Activated CD8-positive, alpha-beta T cell treated with anti-CD3 and anti-CD28 coated beads for 36 hours (primary cell): ENCODE results near the gene TTYH2. TPM values are rescaled to one million over a fixed set of nuclear protein-coding genes. Genes with fewer than 3 reads are reported as not detected.
A peak's percentile ranks its signal among the peaks of the same experiment; 100 is the strongest.
"Not testable (repeated sequence)": the region's sequence is repeated elsewhere in the genome, so short reads cannot be mapped to it uniquely, and the experiment has no call there.

Experiments used
- ATAC-seq: fragments of 200-7000 bp; cut with Tn5 transposase; one replicate; pipeline ENCODE4 v1.10.0; 2021; ENCODE audit warnings: mild to moderate bottlenecking, moderate library complexity
- CTCF ChIA-PET: fragments of 350-600 bp; sonication (Branson Sonifier 250); formaldehyde crosslinking; loops from one replicate; lab custom pipeline; 2021; ENCODE audit warnings: antibody characterized with exemption; lab: Charles Lee
- POLR2A ChIA-PET: fragments of 350-600 bp; sonication (Branson Sonifier 250); formaldehyde crosslinking; loops from one replicate; lab custom pipeline; 2021; ENCODE audit warnings: antibody characterized with exemption; lab: Charles Lee
- DNase-seq: peaks from one replicate; pipeline ENCODE4 v3.0.0-alpha.2; 2020
- H3K27ac Mint-ChIP-seq: one replicate; pipeline ENCODE4 v1.8.0; 2021; ENCODE audit warnings: mild to moderate bottlenecking, mixed read lengths
- H3K27me3 Mint-ChIP-seq: one replicate; pipeline ENCODE4 v1.8.0; 2021; ENCODE audit warnings: mixed read lengths
- H3K36me3 Mint-ChIP-seq: one replicate; pipeline ENCODE4 v1.8.0; 2021; ENCODE audit warnings: low read depth, mixed read lengths
- H3K4me1 Mint-ChIP-seq: one replicate; pipeline ENCODE4 v1.8.0; 2021; ENCODE audit warnings: low read depth, mixed read lengths
- H3K4me3 Mint-ChIP-seq: one replicate; pipeline ENCODE4 v1.8.0; 2021; ENCODE audit warnings: mild to moderate bottlenecking, moderate library complexity, mixed read lengths
- H3K9me3 Mint-ChIP-seq: one replicate; pipeline ENCODE4 v1.8.0; 2021; ENCODE audit warnings: mixed read lengths
- CTCF ChIP-seq: fragments of 200-600 bp; IDR thresholded peaks from one replicate; pipeline ENCODE4 v1.8.0; 2022; ENCODE audit warnings: antibody characterized with exemption, mild to moderate bottlenecking
- intact Hi-C: fragments of 100-400 bp; cut with micrococcal nuclease; formaldehyde crosslinking; loops from one replicate; pipeline ENCODE4 v1.10.0; 2022
- total RNA-seq, 2 experiments: library from RNA; stranded (reverse); gene quantifications; one replicate each; pipeline ENCODE4 v1.2.3, GENCODE V29; 2021

The TTYH2 gene
- total RNA-seq, 2 experiments from 2014 or later = 3.4 to 4.9 TPM

- peaks cover 4% of the 10 kb centered on the region for H3K27me3 Mint-ChIP-seq
- peaks cover 27% of the 10 kb centered on the region for H3K4me1 Mint-ChIP-seq
- no peak overlapping the region for H3K4me3 Mint-ChIP-seq
- no peaks in the 10 kb centered on the region for H3K36me3 Mint-ChIP-seq
- H3K27ac Mint-ChIP-seq = no peak overlapping the region
- DNase-seq (no peak), ATAC-seq (no peak)
- CTCF ChIA-PET = interaction anchor here (1.5 kb wide), 1 partner anchor 10 kb away, joined by 3 read pairs; no protein-coding TSS in a partner anchor
- intact Hi-C loops = no loop called here
- POLR2A ChIA-PET = interaction anchor here (1.1 kb wide), 1 partner anchor 72 kb away, joined by 3 read pairs; no protein-coding TSS in a partner anchor
- H3K9me3 Mint-ChIP-seq = no peaks in the 10 kb centered on the region
- TF ChIP-seq CTCF = no peak
These were observed 63.2 kb downstream of the TTYH2 start for GRCh38 chr17:74276541-74277009.

GRCh38 chr17:74277935-74278334 is 64.6 kb downstream of the TTYH2 start:
- Mint-ChIP-seq H3K36me3 (no peaks in the 10 kb centered on the region), H3K27me3 (peaks cover 4% of the 10 kb centered on the region), H3K27ac (no peak overlapping the region), H3K9me3 (no peaks in the 10 kb centered on the region), H3K4me3 (no peak overlapping the region), H3K4me1 (peaks cover 36% of the 10 kb centered on the region)
- DNase-seq (no peak), ATAC-seq (no peak)
- no peak for TF ChIP-seq CTCF
- intact Hi-C loops = no loop called here
- CTCF ChIA-PET = no interaction called here
- POLR2A ChIA-PET = interaction anchor here (1.1 kb wide), 1 partner anchor 23 kb away, joined by 3 read pairs; no protein-coding TSS in a partner anchor

- POLR2A ChIA-PET = interaction anchor here (0.6 kb wide), 1 partner anchor 138 kb away, joined by 3 read pairs; no protein-coding TSS in a partner anchor
- not testable (repeated sequence) for H3K4me3 Mint-ChIP-seq, H3K9me3 Mint-ChIP-seq, ATAC-seq, DNase-seq, H3K36me3 Mint-ChIP-seq, H3K27me3 Mint-ChIP-seq
- Mint-ChIP-seq H3K27ac (peak overlapping the region; percentile 85), H3K4me1 (peaks cover 32% of the 10 kb centered on the region)
- CTCF ChIA-PET = interaction anchor here (0.7 kb wide), 1 partner anchor 21 kb away, joined by 3 read pairs; no protein-coding TSS in a partner anchor
- intact Hi-C loops = loop anchor here (5.0 kb wide), 1 partner anchor 67 kb away; the partner anchor contains the start of gene TTYH2
These were observed 66.2 kb downstream of the TTYH2 start for GRCh38 chr17:74279617-74280016.

- no peaks in the 10 kb centered on the region for H3K27me3 Mint-ChIP-seq
- peak overlapping the region; percentile 85 for H3K27ac Mint-ChIP-seq
- peak; percentile 71 for ATAC-seq
- no peak for TF ChIP-seq CTCF
- intact Hi-C loops = loop anchor here (5.0 kb wide), 1 partner anchor 68 kb away; the partner anchor contains the start of gene TTYH2
- CTCF ChIA-PET = no interaction called here
- DNase-seq = peak; percentile 82
- peaks cover 34% of the 10 kb centered on the region for H3K4me1 Mint-ChIP-seq
- H3K36me3 Mint-ChIP-seq = no peaks in the 10 kb centered on the region
- H3K9me3 Mint-ChIP-seq = no peaks in the 10 kb centered on the region
- POLR2A ChIA-PET = interaction anchor here (0.6 kb wide), 1 partner anchor 139 kb away, joined by 3 read pairs; no protein-coding TSS in a partner anchor
- no peak overlapping the region for H3K4me3 Mint-ChIP-seq
These were observed 66.7 kb downstream of the TTYH2 start for GRCh38 chr17:74280093-74280513.

GRCh38 chr17:74281799-74282198 is 68.4 kb downstream of the TTYH2 start:
- H3K9me3 Mint-ChIP-seq = no peaks in the 10 kb centered on the region
- intact Hi-C loops = loop anchor here (5.0 kb wide), 1 partner anchor 69 kb away; the partner anchor contains the start of gene TTYH2
- no peaks in the 10 kb centered on the region for H3K36me3 Mint-ChIP-seq
- H3K4me1 Mint-ChIP-seq = peaks cover 38% of the 10 kb centered on the region
- ATAC-seq (no peak), DNase-seq (no peak)
- no peak overlapping the region for H3K4me3 Mint-ChIP-seq
- H3K27ac Mint-ChIP-seq = peak overlapping the region; percentile 95
- ChIA-PET CTCF (interaction anchor here (1.0 to 2.4 kb wide), 4 partner anchors 15 to 86 kb away, joined by 4 to 7 read pairs (median 5); no protein-coding TSS in a partner anchor), POLR2A (interaction anchor here (1.0 to 1.6 kb wide), 3 partner anchors 23 to 73 kb away, joined by 4 to 5 read pairs (median 4); partner anchors contain the start of gene TTYH2)
- H3K27me3 Mint-ChIP-seq = no peaks in the 10 kb centered on the region
- TF ChIP-seq CTCF = no peak

- Mint-ChIP-seq H3K27ac (peak overlapping the region; percentile 95), H3K4me1 (peaks cover 40% of the 10 kb centered on the region)
- H3K4me3 Mint-ChIP-seq, H3K9me3 Mint-ChIP-seq, DNase-seq, H3K36me3 Mint-ChIP-seq, ATAC-seq, H3K27me3 Mint-ChIP-seq: not testable (repeated sequence)
- ChIA-PET POLR2A (interaction anchor here (1.0 to 1.6 kb wide), 3 partner anchors 23 to 73 kb away, joined by 4 to 5 read pairs (median 4); partner anchors contain the start of gene TTYH2), CTCF (interaction anchor here (1.0 to 2.4 kb wide), 4 partner anchors 14 to 86 kb away, joined by 4 to 7 read pairs (median 5); no protein-coding TSS in a partner anchor)
- intact Hi-C loops = loop anchor here (5.0 kb wide), 1 partner anchor 70 kb away; the partner anchor contains the start of gene TTYH2
These were observed 68.9 kb downstream of the TTYH2 start for GRCh38 chr17:74282274-74282586.
